H9 (cell line): ENCODE measurements around the gene FAM81A. TPM values are rescaled to one million over a fixed set of nuclear protein-coding genes. Genes with fewer than 3 reads are reported as not detected.

Experiments used
- DNase-seq: peaks from one replicate; pipeline ENCODE4 v3.0.0-alpha.2; 2017
- H2AFZ ChIP-seq: one replicate; pipeline ENCODE4 v1.6.1; 2013; ENCODE audit warnings: mild to moderate bottlenecking, low read length, control low read depth, moderate library complexity
- H2AK5ac ChIP-seq: 2 replicates; pipeline ENCODE4 v1.6.1; 2013; ENCODE audit warnings: low read length, control low read depth, mixed read lengths; ENCODE audit not compliant: insufficient read length
- H2BK120ac ChIP-seq: one replicate; pipeline ENCODE4 v1.6.1; 2013; ENCODE audit warnings: low read depth, mild to moderate bottlenecking, low read length, control low read depth, inconsistent platforms; ENCODE audit not compliant: poor library complexity, severe bottlenecking
- H2BK12ac ChIP-seq: 2 replicates; pipeline ENCODE4 v1.6.1; 2013; ENCODE audit warnings: low read length, control low read depth, mixed read lengths, low read depth; ENCODE audit not compliant: insufficient read length
- H2BK15ac ChIP-seq: 2 replicates; pipeline ENCODE4 v1.6.1; 2013; ENCODE audit warnings: low read depth, low read length, control low read depth
- H2BK20ac ChIP-seq: one replicate; pipeline ENCODE4 v1.6.1; 2013; ENCODE audit warnings: low read depth, mild to moderate bottlenecking, low read length, control low read depth, inconsistent platforms; ENCODE audit not compliant: poor library complexity, severe bottlenecking
- H2BK5ac ChIP-seq: 2 replicates; pipeline ENCODE4 v1.6.1; 2013; ENCODE audit warnings: low read length, control low read depth, mixed read lengths; ENCODE audit not compliant: insufficient read length
- H3K14ac ChIP-seq: 2 replicates; pipeline ENCODE4 v1.6.1; 2013; ENCODE audit warnings: low read length, control low read depth; ENCODE audit not compliant: insufficient read depth
- H3K18ac ChIP-seq: 2 replicates; pipeline ENCODE4 v1.6.1; 2013; ENCODE audit warnings: low read depth, mild to moderate bottlenecking, mixed read lengths, low read length, control low read depth; ENCODE audit not compliant: insufficient read length
- H3K23ac ChIP-seq: 2 replicates; pipeline ENCODE4 v1.6.1; 2013; ENCODE audit warnings: low read length, control low read depth, mixed read lengths, low read depth; ENCODE audit not compliant: insufficient read length
- H3K23me2 ChIP-seq: 2 replicates; pipeline ENCODE4 v1.6.1; 2013; ENCODE audit warnings: low read depth, mild to moderate bottlenecking, mixed read lengths, low read length, control low read depth; ENCODE audit not compliant: insufficient read length, poor library complexity, severe bottlenecking
- H3K27ac ChIP-seq: 2 replicates; pipeline ENCODE4 v1.5.1; 2013; ENCODE audit warnings: low read length, control low read depth, mixed read lengths, low read depth; ENCODE audit not compliant: insufficient read length
- H3K27me3 ChIP-seq: 2 replicates; pipeline ENCODE4 v1.6.1; 2013; ENCODE audit warnings: low read length, control low read depth, inconsistent platforms; ENCODE audit not compliant: insufficient read depth
- H3K4ac ChIP-seq: 2 replicates; pipeline ENCODE4 v1.6.1; 2013; ENCODE audit warnings: low read depth, mild to moderate bottlenecking, control low read depth, inconsistent platforms, low read length, moderate library complexity
- H3K4me1 ChIP-seq: 2 replicates; pipeline ENCODE4 v1.6.1; 2013; ENCODE audit warnings: low read length, control low read depth, inconsistent platforms; ENCODE audit not compliant: insufficient read depth
- H3K4me2 ChIP-seq: 2 replicates; pipeline ENCODE4 v1.6.1; 2013; ENCODE audit warnings: low read length, control low read depth, mixed read lengths; ENCODE audit not compliant: insufficient read length, insufficient read depth
- H3K56ac ChIP-seq: 2 replicates; pipeline ENCODE4 v1.6.1; 2013; ENCODE audit warnings: low read depth, mild to moderate bottlenecking, mixed read lengths, low read length, control low read depth; ENCODE audit not compliant: insufficient read length
- H3K79me1 ChIP-seq: 2 replicates; pipeline ENCODE4 v1.6.1; 2013; ENCODE audit warnings: low read depth, mild to moderate bottlenecking, moderate library complexity, low read length, control low read depth, inconsistent platforms; ENCODE audit not compliant: insufficient read depth, poor library complexity, severe bottlenecking
- H3K79me2 ChIP-seq: 2 replicates; pipeline ENCODE4 v1.6.1; 2013; ENCODE audit warnings: low read length, control low read depth, inconsistent platforms; ENCODE audit not compliant: insufficient read depth
- H3K9ac ChIP-seq: 2 replicates; pipeline ENCODE4 v1.6.1; 2013; ENCODE audit warnings: low read length, control low read depth, mixed read lengths; ENCODE audit not compliant: insufficient read length; ENCODE audit errors: extremely low read depth
- H3K9me3 ChIP-seq: one replicate; pipeline ENCODE4 v1.6.1; 2013; ENCODE audit warnings: low read depth, low read length, inconsistent platforms; ENCODE audit not compliant: control insufficient read depth
- H3T11ph ChIP-seq: one replicate; pipeline ENCODE4 v1.6.1; 2013; ENCODE audit warnings: mild to moderate bottlenecking, low read length, control low read depth, inconsistent platforms
- H4K20me1 ChIP-seq: one replicate; pipeline ENCODE4 v1.6.1; 2013; ENCODE audit not compliant: control insufficient read depth, insufficient read length, insufficient read depth
- H4K5ac ChIP-seq: 2 replicates; pipeline ENCODE4 v1.6.1; 2013; ENCODE audit warnings: low read depth, mild to moderate bottlenecking, mixed read lengths, low read length, control low read depth; ENCODE audit not compliant: insufficient read length
- H4K8ac ChIP-seq: replicated peaks from 2 replicates; pipeline ENCODE4 v1.6.1; 2013; ENCODE audit warnings: low read length, control low read depth, mixed read lengths, low read depth; ENCODE audit not compliant: insufficient read length
- H4K91ac ChIP-seq: 2 replicates; pipeline ENCODE4 v1.6.1; 2013; ENCODE audit warnings: low read depth, mild to moderate bottlenecking, moderate library complexity, mixed read lengths, low read length, control low read depth; ENCODE audit not compliant: insufficient read length
- H3K27ac Mint-ChIP-seq, 3 experiments: 2 replicates in 2 of 3; 3 replicates in 1 of 3; pipeline ENCODE4 v1.8.0; 2020 to 2021; ENCODE audit warnings: mixed read lengths in 3 of 3, mild to moderate bottlenecking in 1 of 3, moderate library complexity in 1 of 3
- H3K27me3 Mint-ChIP-seq: 2 replicates; pipeline ENCODE4 v1.8.0; 2021; ENCODE audit warnings: low read depth, mild to moderate bottlenecking, moderate library complexity, mixed read lengths
- H3K36me3 Mint-ChIP-seq, 3 experiments: 2 replicates in 2 of 3; 3 replicates in 1 of 3; pipeline ENCODE4 v1.8.0; 2020 to 2021; ENCODE audit warnings: low read depth in 3 of 3, mixed read lengths in 3 of 3; ENCODE audit not compliant: insufficient read depth in 1 of 3
- H3K4me1 Mint-ChIP-seq, 2 experiments: 2 replicates each; pipeline ENCODE4 v1.8.0; 2020; ENCODE audit warnings: mixed read lengths in 2 of 2
- H3K4me3 Mint-ChIP-seq, 2 experiments: 2 replicates in 1 of 2; 3 replicates in 1 of 2; pipeline ENCODE4 v1.8.0; 2020 to 2021; ENCODE audit warnings: mild to moderate bottlenecking in 2 of 2, mixed read lengths in 2 of 2, moderate library complexity in 1 of 2
- H3K9me3 Mint-ChIP-seq, 2 experiments: 2 replicates in 1 of 2; 3 replicates in 1 of 2; pipeline ENCODE4 v1.8.0; 2020; ENCODE audit warnings: mild to moderate bottlenecking in 2 of 2, mixed read lengths in 2 of 2, moderate library complexity in 1 of 2
- CTCF ChIP-seq: fragments of 200-600 bp; sonication (generic); conservative IDR thresholded peaks from 3 replicates; pipeline ENCODE4 v1.8.0; 2021; ENCODE audit warnings: antibody characterized with exemption, mild to moderate bottlenecking
- WGBS: extraction: QIAGEN DNeasy Blood & Tissue Kit; methylation state at CpG from one replicate; pipeline ENCODE4 v1.1.7; 2013; ENCODE audit warnings: missing lambda C conversion rate, low lambda C conversion rate, mixed read lengths; ENCODE audit not compliant: insufficient read length; ENCODE audit errors: extremely low coverage; 5-methylcytosine and 5-hydroxymethylcytosine counted together
- total RNA-seq: library from RNA; stranded (reverse); gene quantifications from 2 replicates; pipeline ENCODE4 v1.2.1, GENCODE V29; 2021

Gene FAM81A
- total RNA-seq, 1 experiment from 2014 or later = 1.7 TPM

- H3K9me3 Mint-ChIP-seq = peaks cover 7 to 9% of the 10 kb centered on the region in 2 experiments
- no peak overlapping the region for H3K23ac ChIP-seq
- no peak overlapping the region for H3K4me2 ChIP-seq
- no peak overlapping the region for H3K4ac ChIP-seq
- DNase-seq = no peak
- no peaks in the 10 kb centered on the region for H4K20me1 ChIP-seq
- no peak overlapping the region for H3K4me3 Mint-ChIP-seq
- no peak overlapping the region for H2AFZ ChIP-seq
- no peak overlapping the region for H2BK120ac ChIP-seq
- H2BK20ac ChIP-seq = no peak overlapping the region
- no peak overlapping the region for H4K91ac ChIP-seq
- no peak overlapping the region for H3K9ac ChIP-seq
- WGBS = no CpG with 5 or more reads among the region's 1 CpG
- no peak overlapping the region for H3K56ac ChIP-seq
- no peak overlapping the region for H2BK5ac ChIP-seq
- no peak overlapping the region for H3T11ph ChIP-seq
- no peak overlapping the region for H3K14ac ChIP-seq
- H4K5ac ChIP-seq = no peak overlapping the region
- no peak overlapping the region for H3K27ac ChIP-seq
- H3K27me3 Mint-ChIP-seq = peaks cover 1% of the 10 kb centered on the region; the same call in 1 of the 2 replicates
- H3K4me1 ChIP-seq = no peaks in the 10 kb centered on the region
- no peaks in the 10 kb centered on the region for H3K9me3 ChIP-seq
- H2BK12ac ChIP-seq = no peak overlapping the region
- no peak overlapping the region for H4K8ac ChIP-seq
- no peaks in the 10 kb centered on the region for H3K79me2 ChIP-seq
- no peak overlapping the region for H3K18ac ChIP-seq
- H3K27ac Mint-ChIP-seq = no peak overlapping the region
- no peaks in the 10 kb centered on the region for H3K23me2 ChIP-seq
- no peak for TF ChIP-seq CTCF
- H3K79me1 ChIP-seq = no peaks in the 10 kb centered on the region
- H3K36me3 Mint-ChIP-seq = no peaks in the 10 kb centered on the region; a peak in 1 of 7 replicates
- H2AK5ac ChIP-seq = no peak overlapping the region
- H3K27me3 ChIP-seq = no peaks in the 10 kb centered on the region
- no peak overlapping the region for H2BK15ac ChIP-seq
- H3K4me1 Mint-ChIP-seq = peaks cover 8 to 10% of the 10 kb centered on the region in 2 experiments
Measured at GRCh38 chr15:59567324-59567723, 129.3 kb downstream of the FAM81A start.
